ENCODE data around the gene CALML6. TPM values are rescaled to one million over a fixed set of nuclear protein-coding genes. Genes with fewer than 3 reads are reported as not detected.

Gene CALML6
- total RNA-seq, 6 experiments from 2014 or later: 0.11 to 0.95 (median 0.48) TPM; not detected in 1

DNA sequence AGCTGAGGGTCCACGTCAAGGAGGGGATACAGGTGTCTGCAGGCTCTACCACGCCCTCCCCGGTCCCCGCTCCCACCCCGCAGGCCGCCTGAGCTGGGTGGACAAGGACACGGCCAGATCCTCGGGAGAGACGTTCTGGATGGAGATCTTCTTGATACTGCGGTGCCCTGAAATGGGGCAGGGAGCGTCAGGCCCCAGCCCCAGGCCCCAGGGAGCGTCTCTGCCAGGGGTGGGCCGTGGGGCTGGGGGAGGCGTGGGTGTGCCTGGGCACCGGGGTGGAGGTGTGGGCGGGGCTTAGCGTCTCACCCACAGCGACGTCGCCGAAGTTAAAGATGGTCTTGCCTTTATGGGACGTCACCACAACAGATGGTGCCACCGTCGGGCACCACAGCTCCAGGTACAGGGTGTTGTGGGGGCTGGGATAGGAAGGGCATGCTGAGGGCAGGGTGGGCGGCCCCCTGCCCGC lies 11.3 kb downstream of the CALML6 start:
- Mint-ChIP-seq H3K9me3 (no peaks in the 10 kb centered on the region), H3K4me1 (ENCODE audit: low read depth) (no peaks in the 10 kb centered on the region), H3K36me3 (ENCODE audit: low read depth) (no peaks in the 10 kb centered on the region), H3K27me3 (ENCODE audit: insufficient read depth) (peaks cover 12% of the 10 kb centered on the region), H3K27ac (no peak overlapping the region), H3K4me3 (no peak overlapping the region)
- DNase-seq: no peak
- no peak for TF ChIP-seq CTCF (IDR thresholded peaks at IDR 0.05)

DNA sequence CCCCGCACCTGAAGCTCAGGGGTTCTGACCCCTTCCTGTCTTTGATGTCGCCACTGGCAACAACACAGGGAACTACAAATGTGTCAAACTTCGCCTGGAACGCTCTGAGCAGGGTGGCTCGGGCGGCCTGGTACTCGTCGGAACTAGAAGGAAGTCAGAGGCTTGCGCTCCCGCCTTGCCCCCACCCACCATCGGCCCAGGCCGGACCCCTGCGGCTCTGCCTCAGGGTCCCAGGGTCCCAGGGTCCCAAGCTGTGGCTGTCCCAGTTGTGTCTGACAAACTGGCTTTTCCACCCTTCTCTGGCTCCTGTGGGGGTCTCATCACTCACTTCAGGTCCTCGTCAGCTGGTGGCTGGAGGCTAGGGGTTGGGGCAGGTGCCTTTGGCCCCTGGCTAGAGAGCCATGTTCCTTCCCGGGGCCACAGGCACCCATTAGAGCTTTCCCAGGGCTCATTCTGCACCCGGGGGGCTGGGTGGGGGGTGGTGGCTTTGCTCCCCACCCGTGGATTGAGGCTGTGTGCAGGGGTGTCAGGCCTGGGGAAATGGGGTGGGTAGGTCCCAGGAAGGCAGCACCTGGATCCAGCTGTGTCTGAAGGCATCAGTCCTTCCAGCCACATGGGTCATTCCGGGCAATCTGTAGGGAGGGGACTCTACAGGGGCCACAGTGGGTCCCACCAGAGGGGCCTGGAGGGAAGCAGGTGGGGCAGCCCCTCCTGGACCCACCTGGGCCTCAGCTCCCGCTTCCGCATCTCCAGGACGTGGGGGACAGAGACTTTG lies 12.0 kb downstream of the CALML6 start:
- H3K36me3 Mint-ChIP-seq (ENCODE audit: low read depth): no peaks in the 10 kb centered on the region
- peaks cover 10% of the 10 kb centered on the region for H3K27me3 Mint-ChIP-seq (ENCODE audit: insufficient read depth)
- H3K4me1 Mint-ChIP-seq (ENCODE audit: low read depth): no peaks in the 10 kb centered on the region
- TF ChIP-seq CTCF (IDR thresholded peaks at IDR 0.05): no peak
- no peak overlapping the region for H3K4me3 Mint-ChIP-seq
- no peak overlapping the region for H3K27ac Mint-ChIP-seq
- no peak for DNase-seq
- H3K9me3 Mint-ChIP-seq: no peaks in the 10 kb centered on the region

GRCh38 chr1:1927751-1928150 lies 12.7 kb downstream of the CALML6 start:
- Mint-ChIP-seq H3K27ac (no peak overlapping the region), H3K9me3 (no peaks in the 10 kb centered on the region), H3K27me3 (ENCODE audit: insufficient read depth) (peaks cover 9% of the 10 kb centered on the region), H3K36me3 (ENCODE audit: low read depth) (no peaks in the 10 kb centered on the region), H3K4me3 (no peak overlapping the region), H3K4me1 (ENCODE audit: low read depth) (no peaks in the 10 kb centered on the region)
- TF ChIP-seq CTCF (IDR thresholded peaks at IDR 0.05): no peak
- no peak for DNase-seq

- Mint-ChIP-seq H3K4me1 (ENCODE audit: low read depth) (no peaks in the 10 kb centered on the region), H3K27me3 (ENCODE audit: insufficient read depth) (peaks cover 11% of the 10 kb centered on the region), H3K36me3 (ENCODE audit: low read depth) (no peaks in the 10 kb centered on the region), H3K4me3 (no peak overlapping the region), H3K27ac (no peak overlapping the region), H3K9me3 (peaks cover 2% of the 10 kb centered on the region; the same call in 1 of the 2 replicates)
- DNase-seq: no peak
- no peak for TF ChIP-seq CTCF (IDR thresholded peaks at IDR 0.05)
These were observed 13.4 kb downstream of the CALML6 start for GRCh38 chr1:1928231-1929101.

DNA sequence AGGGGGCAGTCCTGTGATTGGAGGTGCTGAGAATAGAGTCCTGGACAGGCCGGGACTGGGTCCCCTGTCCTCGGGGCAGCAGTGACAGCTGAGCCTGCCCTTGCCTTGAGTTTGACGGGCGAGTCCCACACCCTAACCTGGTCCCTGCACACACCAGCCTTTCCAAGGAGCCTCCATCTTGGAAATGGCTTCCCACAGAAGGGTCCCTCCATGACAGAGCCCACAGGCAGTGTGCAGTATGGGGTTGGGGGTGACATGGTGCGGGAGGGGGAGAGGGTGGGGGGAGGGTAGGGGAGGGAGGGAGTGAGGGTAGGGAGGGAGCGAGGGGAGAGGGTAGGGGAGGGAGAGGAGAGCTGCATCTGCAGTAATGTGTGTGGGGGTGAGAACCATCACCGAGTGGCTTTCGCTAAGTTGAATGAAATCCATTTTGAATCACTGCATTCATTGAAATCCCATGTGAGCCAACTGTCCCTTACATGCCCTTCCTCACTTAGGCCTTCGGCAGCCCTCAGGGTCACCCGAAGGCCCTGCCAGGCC lies 14.1 kb downstream of the CALML6 start:
- H3K4me3 Mint-ChIP-seq: no peak overlapping the region
- DNase-seq: no peak
- no peak overlapping the region for H3K27ac Mint-ChIP-seq
- TF ChIP-seq CTCF (IDR thresholded peaks at IDR 0.05): no peak
- H3K27me3 Mint-ChIP-seq (ENCODE audit: insufficient read depth): peaks cover 11% of the 10 kb centered on the region
- H3K4me1 Mint-ChIP-seq (ENCODE audit: low read depth): no peaks in the 10 kb centered on the region
- peaks cover 9% of the 10 kb centered on the region for H3K9me3 Mint-ChIP-seq
- H3K36me3 Mint-ChIP-seq (ENCODE audit: low read depth): no peaks in the 10 kb centered on the region
